ENCODE results near the gene CDK9. TPM values are rescaled to one million over a fixed set of nuclear protein-coding genes. Genes with fewer than 3 reads are reported as not detected.
A peak's percentile ranks its signal among the peaks of the same experiment; 100 is the strongest.

Gene CDK9
- total and polyA plus RNA-seq, 2 of the 4 experiments (the other 2 are of a cell fraction), result 30.3 to 49.9 TPM

- H3K4me1 ChIP-seq (ENCODE audit: control insufficient read depth, insufficient read depth, low read length), result peaks cover 15% of the 10 kb centered on the region
- intact Hi-C loops (cut with micrococcal nuclease) (loop anchor here (5.0 kb wide), 2 partner anchors 49 to 114 kb away; partner anchors contain the start of genes ENG and ST6GALNAC4), dilution Hi-C loops (cut with HindIII; ENCODE audit: low sequenced_read_pairs, unreplicated experiment) (no loop called here), in situ Hi-C loops (cut with MboI; ENCODE audit: low sequenced_read_pairs) (no loop called here)
- peak within 1 kb of the TSS; percentile 98 for H3K14ac ChIP-seq (replicated peaks; ENCODE audit: low read depth, low read length)
- peak within 1 kb of the TSS; percentile 71 for H3K4me3 ChIP-seq (ENCODE audit: insufficient read depth, low read depth, low read length)
- peaks cover 15% of the 10 kb centered on the region; the same call in 1 of the 2 replicates for H3K9me1 ChIP-seq (ENCODE audit: insufficient read depth, low read length)
- BruUV-seq (replicated peaks), result no TSS peak
- peak within 1 kb of the TSS; percentile 96 for H2AK5ac ChIP-seq (ENCODE audit: low read depth, low read length)
- H2BK15ac ChIP-seq (ENCODE audit: low read depth, low read length), result peak within 1 kb of the TSS; percentile 49; the same call in 2 of the 3 replicates
- H3K23ac ChIP-seq (ENCODE audit: low read depth, low read length), result peak within 1 kb of the TSS; percentile 93
- ChIA-PET POLR2A (ENCODE audit: unreplicated experiment) (interaction anchor here (1.5 kb wide), 1 partner anchor 10 kb away, joined by 15 read pairs; no protein-coding TSS in a partner anchor), CTCF (no interaction called here)
- WGBS, 2 experiments (ENCODE audit: extremely low coverage in 2 of 2, insufficient read length in 1 of 2), result 1% methylated on average over 41 of the region's 83 CpGs; no CpG with 5 or more reads in 1 of the 2 experiments
- TF ChIP-seq NFE2L2 (IDR thresholded peaks at IDR 0.05; ENCODE audit: low read depth, low read length) (no peak), USF2 (IDR thresholded peaks at IDR 0.05; ENCODE audit: low read depth, low read length) (peak; percentile 78), MXI1 (IDR thresholded peaks at IDR 0.05; ENCODE audit: borderline replicate concordance, low read depth, low read length) (peak; percentile 97), MAZ (IDR thresholded peaks at IDR 0.05; ENCODE audit: borderline replicate concordance, low read depth, low read length) (peak; percentile 70; the same call in 1 of the 2 replicates), CTCF (conservative IDR thresholded peaks at IDR 0.05; ENCODE audit: low read depth, low read length) (no peak), POLR2A (IDR thresholded peaks at IDR 0.05; ENCODE audit: low read depth, low read length) (peak; percentile 78)
- peak within 1 kb of the TSS; percentile 85 for H2BK120ac ChIP-seq (ENCODE audit: low read depth, low read length)
- ATAC-seq (ENCODE audit: low read depth) (peak; percentile 93), DNase-seq (peak; percentile 85)
- peaks cover 18% of the 10 kb centered on the region for H3K36me3 ChIP-seq (ENCODE audit: control insufficient read depth, insufficient read depth, low read length)
- peak within 1 kb of the TSS; percentile 93 for H3K4me2 ChIP-seq (ENCODE audit: low read depth, low read length)
- H3K27me3 ChIP-seq (ENCODE audit: control insufficient read depth, insufficient read depth, low read length), result no peaks in the 10 kb centered on the region
- H3K27ac ChIP-seq (ENCODE audit: insufficient read depth, low read length), result peak within 1 kb of the TSS; percentile 79
- peak within 1 kb of the TSS; percentile 84 to 98 for H4K8ac ChIP-seq (ENCODE audit: low read depth in 2 of 2, low read length in 2 of 2)
- H3K18ac ChIP-seq (ENCODE audit: low read depth, low read length), result peak within 1 kb of the TSS; percentile 45
- peak within 1 kb of the TSS; percentile 94 for H3K9ac ChIP-seq (ENCODE audit: low read depth, low read length)
- H2BK20ac ChIP-seq (ENCODE audit: low read depth, low read length), result no peak within 1 kb of the TSS; the same call in 1 of the 2 replicates
- peak within 1 kb of the TSS; percentile 84 for H4K91ac ChIP-seq (ENCODE audit: insufficient read depth, low read depth, low read length)
- H2AK9ac ChIP-seq (replicated peaks; ENCODE audit: low read depth, low read length, poor library complexity), result peak within 1 kb of the TSS; percentile 99
- no peaks in the 10 kb centered on the region for H3K9me3 ChIP-seq (ENCODE audit: control insufficient read depth, insufficient read depth, low read length)
- H3K4ac ChIP-seq (ENCODE audit: low read depth, low read length), result peak within 1 kb of the TSS; percentile 98
- H2BK5ac ChIP-seq (ENCODE audit: low read depth, low read length, poor library complexity, severe bottlenecking), result peak within 1 kb of the TSS; percentile 92
- peak within 1 kb of the TSS; percentile 100 for H2AFZ ChIP-seq (replicated peaks; ENCODE audit: low read length, poor library complexity)
- H4K20me1 ChIP-seq (ENCODE audit: insufficient read depth, low read length), result no peaks in the 10 kb centered on the region
- H3K79me1 ChIP-seq (ENCODE audit: low read depth in 1 of 2, low read length in 2 of 2), result peaks cover 27 to 45% of the 10 kb centered on the region in 2 experiments
- H3K56ac ChIP-seq (ENCODE audit: extremely low read depth, insufficient read depth, low read length), result peak within 1 kb of the TSS; percentile 94
- H4K5ac ChIP-seq (ENCODE audit: low read depth, low read length), result peak within 1 kb of the TSS; percentile 80
These were observed 17.0 kb downstream of the CDK9 start, which contains the start of gene FPGS for GRCh38 chr9:127802576-127803443. FPGS (plus strand) TSS chr9:127802882; CDS start chr9:127802925, 43 bp downstream.
